Thoracic aorta (tissue), 2 donors: ENCODE results near the gene ANKRD33B. TPM values are rescaled to one million over a fixed set of nuclear protein-coding genes. Genes with fewer than 3 reads are reported as not detected.

Experiments used
- ATAC-seq: fragments of 150-250 bp; one replicate; pipeline ENCODE4 v1.8.0; 2017; ENCODE audit warnings: low read depth; ENCODE audit not compliant: insufficient number of reproducible peaks, low FRiP score
- DNase-seq: peaks from one replicate; pipeline ENCODE4 v3.0.0-alpha.2; 2020; ENCODE audit warnings: low spot score
- H3K27ac ChIP-seq, 2 donors: fragments of 200-600 bp; sonication (generic); 1 replicate in 1 of 2; 2 replicates in 1 of 2; pipeline ENCODE4 v1.5.1; 2016; ENCODE audit warnings: mild to moderate bottlenecking in 2 of 2, moderate library complexity in 2 of 2
- H3K27me3 ChIP-seq: fragments of 200-600 bp; sonication (generic); replicated peaks from 2 replicates; pipeline ENCODE4 v1.6.0; 2016; ENCODE audit warnings: mild to moderate bottlenecking; ENCODE audit not compliant: insufficient read depth
- H3K36me3 ChIP-seq: fragments of 200-600 bp; sonication (generic); one replicate; pipeline ENCODE4 v1.5.1; 2016
- H3K4me1 ChIP-seq, 2 donors: fragments of 200-600 bp; sonication (generic); 1 replicate in 1 of 2; 2 replicates in 1 of 2; pipeline versions ENCODE4 v1.5.1 to v1.6.0; 2016; ENCODE audit warnings: low read depth in 2 of 2, mild to moderate bottlenecking in 1 of 2; ENCODE audit not compliant: control insufficient read depth in 1 of 2
- H3K4me3 ChIP-seq: fragments of 200-600 bp; sonication (generic); 2 replicates; pipeline ENCODE4 v1.5.1; 2016; ENCODE audit warnings: mild to moderate bottlenecking
- H3K9me3 ChIP-seq: fragments of 200-600 bp; sonication (generic); 2 replicates; pipeline ENCODE4 v1.5.1; 2016
- CTCF ChIP-seq: fragments of 200-600 bp; sonication (generic); IDR thresholded peaks from one replicate; pipeline ENCODE4 v1.5.1; 2019; ENCODE audit warnings: antibody characterized with exemption
- total RNA-seq, 2 donors: library from RNA; depleted of rRNA; stranded (reverse); fragments of >200 nt; gene quantifications; one replicate each; pipeline versions ENCODE4 v1.1.0 to v1.2.3, GENCODE V29; 2016

ANKRD33B gene
- total RNA-seq, 2 donors from 2014 or later, result 4.9 to 5.7 TPM

- Histone ChIP-seq H3K9me3 (no peaks in the 10 kb centered on the region), H3K4me1 (peaks cover 10 to 25% of the 10 kb centered on the region in 2 donors), H3K4me3 (no peak overlapping the region), H3K27me3 (no peaks in the 10 kb centered on the region), H3K36me3 (no peaks in the 10 kb centered on the region), H3K27ac (peak overlapping the region; percentile 5 to 52)
- no peak for TF ChIP-seq CTCF
- DNase-seq (no peak), ATAC-seq (no peak)
Measured at GRCh38 chr5:10702040-10702629, 138.3 kb downstream of the ANKRD33B start.

- DNase-seq (no peak), ATAC-seq (no peak)
- Histone ChIP-seq H3K9me3 (no peaks in the 10 kb centered on the region), H3K4me1 (peaks cover 10 to 25% of the 10 kb centered on the region in 2 donors), H3K4me3 (no peak overlapping the region), H3K36me3 (no peaks in the 10 kb centered on the region), H3K27me3 (no peaks in the 10 kb centered on the region), H3K27ac (no peak overlapping the region)
- TF ChIP-seq CTCF, result no peak
Measured at GRCh38 chr5:10702911-10703491, 139.1 kb downstream of the ANKRD33B start.

GRCh38 chr5:10703676-10704075 lies 139.8 kb downstream of the ANKRD33B start:
- no peak overlapping the region for H3K27ac ChIP-seq
- H3K9me3 ChIP-seq, result no peaks in the 10 kb centered on the region
- ATAC-seq, result no peak
- H3K4me3 ChIP-seq, result no peak overlapping the region
- no peaks in the 10 kb centered on the region for H3K27me3 ChIP-seq
- TF ChIP-seq CTCF, result no peak
- peaks cover 10 to 25% of the 10 kb centered on the region in 2 donors for H3K4me1 ChIP-seq
- no peak for DNase-seq
- H3K36me3 ChIP-seq, result no peaks in the 10 kb centered on the region

- no peak for ATAC-seq
- Histone ChIP-seq H3K27ac (no peak overlapping the region), H3K4me3 (no peak overlapping the region)
Measured at GRCh38 chr5:10704949-10705621, 141.2 kb downstream of the ANKRD33B start.

More at GRCh38 chr5:10704949-10705621, 141.2 kb downstream of the ANKRD33B start:
- Histone ChIP-seq H3K36me3 (no peaks in the 10 kb centered on the region), H3K4me1 (peaks cover 10 to 25% of the 10 kb centered on the region in 2 donors), H3K27me3 (no peaks in the 10 kb centered on the region), H3K9me3 (no peaks in the 10 kb centered on the region)
- TF ChIP-seq CTCF, result no peak
- DNase-seq, result no peak
